ENCODE results near the gene COPRS. TPM values are rescaled to one million over a fixed set of nuclear protein-coding genes. Genes with fewer than 3 reads are reported as not detected.

COPRS gene
- total and polyA plus RNA-seq, 2 of the 13 experiments (the other 11 are each of a cell fraction or from before 2014, with no cell fraction given), result 22.7 to 93.8 TPM

DNA sequence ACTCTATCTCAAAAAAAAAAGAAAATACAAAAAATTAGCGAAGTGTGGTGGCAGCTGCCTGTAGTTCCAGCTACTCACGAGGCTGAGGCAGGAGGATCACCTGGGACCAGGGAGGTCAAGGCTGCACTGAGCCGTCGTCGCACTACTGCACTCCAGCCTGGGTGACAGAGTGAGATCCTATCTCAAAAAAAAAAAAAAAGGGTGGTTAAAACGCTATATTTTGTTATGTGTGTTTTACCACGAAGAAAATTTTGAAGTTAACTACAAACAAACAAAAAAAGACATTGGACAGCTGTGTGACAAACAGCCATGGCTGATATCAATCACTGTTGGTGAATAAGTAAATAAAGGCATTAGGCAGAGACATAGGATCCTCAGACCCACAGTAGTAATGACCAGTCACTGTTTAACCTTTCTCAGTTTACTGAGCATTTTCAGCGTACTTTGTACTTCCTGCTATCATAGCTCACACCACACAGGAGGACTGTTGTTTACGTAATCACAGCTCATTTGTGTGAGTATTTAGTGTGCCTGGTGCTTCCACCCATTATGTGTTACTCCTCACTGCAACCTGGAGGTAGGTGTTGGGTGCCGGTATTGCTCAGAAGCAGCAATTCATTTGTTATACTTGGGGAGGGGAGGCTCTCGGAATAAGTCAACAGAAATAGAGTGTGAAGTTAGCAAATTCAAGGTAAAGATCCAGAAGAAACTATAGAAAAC is 55.4 kb downstream of the COPRS start (continued):
- TF ChIP-seq, protein P1, sequence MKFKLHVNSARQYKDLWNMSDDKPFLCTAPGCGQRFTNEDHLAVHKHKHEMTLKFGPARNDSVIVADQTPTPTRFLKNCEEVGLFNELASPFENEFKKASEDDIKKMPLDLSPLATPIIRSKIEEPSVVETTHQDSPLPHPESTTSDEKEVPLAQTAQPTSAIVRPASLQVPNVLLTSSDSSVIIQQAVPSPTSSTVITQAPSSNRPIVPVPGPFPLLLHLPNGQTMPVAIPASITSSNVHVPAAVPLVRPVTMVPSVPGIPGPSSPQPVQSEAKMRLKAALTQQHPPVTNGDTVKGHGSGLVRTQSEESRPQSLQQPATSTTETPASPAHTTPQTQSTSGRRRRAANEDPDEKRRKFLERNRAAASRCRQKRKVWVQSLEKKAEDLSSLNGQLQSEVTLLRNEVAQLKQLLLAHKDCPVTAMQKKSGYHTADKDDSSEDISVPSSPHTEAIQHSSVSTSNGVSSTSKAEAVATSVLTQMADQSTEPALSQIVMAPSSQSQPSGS (CRISPR knock-in tag; IDR thresholded peaks at IDR 0.05), result peak; percentile 96
- TF ChIP-seq REPIN1 (CRISPR knock-in tag; IDR thresholded peaks at IDR 0.05; ENCODE audit: borderline replicate concordance, low read depth) (peak; percentile 71), PITX1 (CRISPR knock-in tag; IDR thresholded peaks at IDR 0.05) (peak; percentile 93), FOXK2 (IDR thresholded peaks at IDR 0.05) (peak; percentile 88), JUNB (CRISPR knock-in tag; IDR thresholded peaks at IDR 0.05; ENCODE audit: borderline replicate concordance) (peak; percentile 79; the same call in 1 of the 2 replicates), ZNF260 (CRISPR knock-in tag; IDR thresholded peaks at IDR 0.05; ENCODE audit: borderline replicate concordance, low read depth) (no peak), ZZZ3 (CRISPR knock-in tag; IDR thresholded peaks at IDR 0.05; ENCODE audit: borderline replicate concordance) (no peak), NR2F6 (IDR thresholded peaks at IDR 0.05) (peak; percentile 89), NR2F6 (CRISPR knock-in tag; IDR thresholded peaks at IDR 0.05) (peak; percentile 90), TEAD3 (CRISPR knock-in tag; optimal IDR thresholded peaks at IDR 0.05; ENCODE audit: borderline replicate concordance) (peak; percentile 92), DNMT3B (CRISPR knock-in tag; conservative IDR thresholded peaks at IDR 0.05) (peak; percentile 40; the same call in 1 of the 2 replicates), FOXA3 (CRISPR knock-in tag; IDR thresholded peaks at IDR 0.05) (peak; percentile 98), HIVEP1 (CRISPR knock-in tag; IDR thresholded peaks at IDR 0.05) (no peak), ZBTB8A (CRISPR knock-in tag; IDR thresholded peaks at IDR 0.05; ENCODE audit: borderline replicate concordance, low read depth) (no peak), XBP1 (CRISPR knock-in tag; IDR thresholded peaks at IDR 0.05) (no peak; the same call in 1 of the 2 replicates), DMAP1 (CRISPR knock-in tag; IDR thresholded peaks at IDR 0.05) (peak; percentile 18; the same call in 1 of the 2 replicates), CBX5 (CRISPR knock-in tag; IDR thresholded peaks at IDR 0.05; ENCODE audit: borderline replicate concordance) (peak; percentile 45; the same call in 1 of the 2 replicates), ZNF501 (CRISPR knock-in tag; IDR thresholded peaks at IDR 0.05) (no peak), ZNF749 (CRISPR knock-in tag; IDR thresholded peaks at IDR 0.05; ENCODE audit: borderline replicate concordance) (peak; percentile 82; the same call in 1 of the 2 replicates), ZNF710 (CRISPR knock-in tag; IDR thresholded peaks at IDR 0.05; ENCODE audit: borderline replicate concordance) (no peak; the same call in 1 of the 2 replicates)
- TF ChIP-seq, protein P2, sequence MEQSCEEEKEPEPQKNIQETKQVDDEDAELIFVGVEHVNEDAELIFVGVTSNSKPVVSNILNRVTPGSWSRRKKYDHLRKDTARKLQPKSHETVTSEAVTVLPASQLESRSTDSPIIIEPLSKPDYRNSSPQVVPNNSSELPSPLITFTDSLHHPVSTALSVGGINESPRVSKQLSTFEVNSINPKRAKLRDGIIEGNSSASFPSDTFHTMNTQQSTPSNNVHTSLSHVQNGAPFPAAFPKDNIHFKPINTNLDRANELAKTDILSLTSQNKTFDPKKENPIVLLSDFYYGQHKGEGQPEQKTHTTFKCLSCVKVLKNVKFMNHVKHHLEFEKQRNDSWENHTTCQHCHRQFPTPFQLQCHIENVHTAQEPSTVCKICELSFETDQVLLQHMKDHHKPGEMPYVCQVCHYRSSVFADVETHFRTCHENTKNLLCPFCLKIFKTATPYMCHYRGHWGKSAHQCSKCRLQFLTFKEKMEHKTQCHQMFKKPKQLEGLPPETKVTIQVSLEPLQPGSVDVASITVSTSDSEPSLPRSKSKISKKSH (CRISPR knock-in tag; IDR thresholded peaks at IDR 0.05; ENCODE audit: borderline replicate concordance), result no peak
- TF ChIP-seq, protein P3, sequence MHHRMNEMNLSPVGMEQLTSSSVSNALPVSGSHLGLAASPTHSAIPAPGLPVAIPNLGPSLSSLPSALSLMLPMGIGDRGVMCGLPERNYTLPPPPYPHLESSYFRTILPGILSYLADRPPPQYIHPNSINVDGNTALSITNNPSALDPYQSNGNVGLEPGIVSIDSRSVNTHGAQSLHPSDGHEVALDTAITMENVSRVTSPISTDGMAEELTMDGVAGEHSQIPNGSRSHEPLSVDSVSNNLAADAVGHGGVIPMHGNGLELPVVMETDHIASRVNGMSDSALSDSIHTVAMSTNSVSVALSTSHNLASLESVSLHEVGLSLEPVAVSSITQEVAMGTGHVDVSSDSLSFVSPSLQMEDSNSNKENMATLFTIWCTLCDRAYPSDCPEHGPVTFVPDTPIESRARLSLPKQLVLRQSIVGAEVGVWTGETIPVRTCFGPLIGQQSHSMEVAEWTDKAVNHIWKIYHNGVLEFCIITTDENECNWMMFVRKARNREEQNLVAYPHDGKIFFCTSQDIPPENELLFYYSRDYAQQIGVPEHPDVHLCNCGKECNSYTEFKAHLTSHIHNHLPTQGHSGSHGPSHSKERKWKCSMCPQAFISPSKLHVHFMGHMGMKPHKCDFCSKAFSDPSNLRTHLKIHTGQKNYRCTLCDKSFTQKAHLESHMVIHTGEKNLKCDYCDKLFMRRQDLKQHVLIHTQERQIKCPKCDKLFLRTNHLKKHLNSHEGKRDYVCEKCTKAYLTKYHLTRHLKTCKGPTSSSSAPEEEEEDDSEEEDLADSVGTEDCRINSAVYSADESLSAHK (CRISPR knock-in tag; IDR thresholded peaks at IDR 0.05; ENCODE audit: borderline replicate concordance), result no peak

Measured in HepG2 (cell line).